ENCODE results near the gene TSPEAR. TPM values are rescaled to one million over a fixed set of nuclear protein-coding genes. Genes with fewer than 3 reads are reported as not detected.
"Not testable (repeated sequence)": the region's sequence is repeated elsewhere in the genome, so short reads cannot be mapped to it uniquely, and the experiment has no call there.

TSPEAR gene
- total RNA-seq, 2 donors from 2014 or later = 0.85 TPM; not detected in 1

DNA sequence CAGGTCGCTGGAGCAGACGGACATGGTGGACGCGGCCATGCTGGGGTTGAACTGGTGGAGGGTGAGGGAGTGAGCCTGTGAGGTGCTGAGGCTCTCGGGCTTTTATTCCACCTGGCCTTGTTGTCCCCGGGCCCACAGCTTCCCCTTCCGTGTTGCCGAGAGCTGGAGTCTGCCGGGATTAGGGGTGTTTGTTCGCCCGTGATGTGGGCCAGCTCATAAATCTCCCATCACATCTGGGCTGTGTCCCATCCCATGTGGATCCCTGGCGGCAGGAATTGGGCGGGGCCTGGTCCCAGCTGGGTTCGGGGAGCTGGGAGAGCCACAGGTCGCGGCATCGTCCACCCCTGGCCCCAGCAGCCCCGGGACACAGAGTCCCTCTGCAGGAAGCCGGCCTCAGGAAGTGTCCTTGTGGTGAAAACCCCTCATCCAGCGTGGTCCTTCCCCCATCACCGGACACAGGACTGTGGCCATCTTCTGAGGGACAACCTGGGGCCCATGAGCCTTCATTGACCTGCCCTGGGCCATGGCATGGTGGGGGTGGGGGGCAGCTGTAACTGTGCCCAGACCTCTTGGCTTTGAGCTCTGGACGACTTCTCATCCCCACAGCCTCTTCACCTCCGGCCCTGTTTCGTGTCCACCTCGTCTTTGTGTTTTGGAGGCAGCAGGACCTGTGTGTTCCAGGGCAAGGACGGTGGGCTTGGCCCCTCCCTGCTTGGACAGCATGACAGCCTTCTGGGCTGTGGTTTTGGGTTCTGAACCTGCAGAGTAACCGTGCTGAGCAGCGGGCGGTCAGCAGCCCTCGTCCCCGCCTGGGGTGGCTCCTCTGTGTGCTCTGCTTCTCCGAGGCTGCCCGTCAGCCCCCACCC is 118.7 kb downstream of the TSPEAR start, which contains the start of gene KRTAP10-6:
KRTAP10-6 (minus strand) TSS at position 60 of the 866 bp plus-strand sequence; CDS start at position 39, 21 bp downstream.
- intact Hi-C loops (cut with DNase I) = no loop called here
- WGBS = 59% methylated on average over 26 of the region's 33 CpGs

DNA sequence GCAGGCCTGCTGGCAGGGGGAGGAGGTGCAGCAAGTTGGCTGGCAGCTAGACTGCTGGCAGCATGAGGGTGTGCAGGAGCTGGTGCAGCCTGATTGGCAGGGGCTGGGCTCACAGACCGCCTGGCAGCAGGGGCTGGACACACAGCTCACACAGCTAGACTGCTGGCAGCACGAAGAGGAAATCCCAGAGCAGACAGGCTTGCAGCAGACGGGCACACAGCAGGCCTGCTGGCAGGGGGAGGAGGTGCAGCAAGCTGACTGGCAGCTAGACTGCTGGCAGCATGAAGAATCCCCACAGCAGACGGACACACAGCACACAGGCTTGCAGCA is 119.6 kb downstream of the TSPEAR start:
- H3K4me1 ChIP-seq (replicated peaks); intact Hi-C loops (cut with DNase I); H3K27me3 ChIP-seq (replicated peaks; ENCODE audit: insufficient read depth); H3K27ac ChIP-seq; H3K36me3 ChIP-seq; DNase-seq (ENCODE audit: low spot score); H3K4me3 ChIP-seq; H3K9me3 ChIP-seq: not testable (repeated sequence)
- 19% methylated on average over 3 of the region's 4 CpGs for WGBS

More for the DNA sequence above, 118.7 kb downstream of the TSPEAR start, which contains the start of gene KRTAP10-6:
- Histone ChIP-seq H3K4me1 (replicated peaks) (no peaks in the 10 kb centered on the region), H3K9me3 (no peaks in the 10 kb centered on the region), H3K27ac (no peak within 1 kb of the TSS), H3K36me3 (no peaks in the 10 kb centered on the region), H3K4me3 (no peak within 1 kb of the TSS), H3K27me3 (replicated peaks; ENCODE audit: insufficient read depth) (peaks cover 2% of the 10 kb centered on the region)
- TF ChIP-seq, protein P1, sequence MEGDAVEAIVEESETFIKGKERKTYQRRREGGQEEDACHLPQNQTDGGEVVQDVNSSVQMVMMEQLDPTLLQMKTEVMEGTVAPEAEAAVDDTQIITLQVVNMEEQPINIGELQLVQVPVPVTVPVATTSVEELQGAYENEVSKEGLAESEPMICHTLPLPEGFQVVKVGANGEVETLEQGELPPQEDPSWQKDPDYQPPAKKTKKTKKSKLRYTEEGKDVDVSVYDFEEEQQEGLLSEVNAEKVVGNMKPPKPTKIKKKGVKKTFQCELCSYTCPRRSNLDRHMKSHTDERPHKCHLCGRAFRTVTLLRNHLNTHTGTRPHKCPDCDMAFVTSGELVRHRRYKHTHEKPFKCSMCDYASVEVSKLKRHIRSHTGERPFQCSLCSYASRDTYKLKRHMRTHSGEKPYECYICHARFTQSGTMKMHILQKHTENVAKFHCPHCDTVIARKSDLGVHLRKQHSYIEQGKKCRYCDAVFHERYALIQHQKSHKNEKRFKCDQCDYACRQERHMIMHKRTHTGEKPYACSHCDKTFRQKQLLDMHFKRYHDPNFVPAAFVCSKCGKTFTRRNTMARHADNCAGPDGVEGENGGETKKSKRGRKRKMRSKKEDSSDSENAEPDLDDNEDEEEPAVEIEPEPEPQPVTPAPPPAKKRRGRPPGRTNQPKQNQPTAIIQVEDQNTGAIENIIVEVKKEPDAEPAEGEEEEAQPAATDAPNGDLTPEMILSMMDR (IDR thresholded peaks at IDR 0.05) = no peak
- DNase-seq (ENCODE audit: low spot score) = no peak

DNA sequence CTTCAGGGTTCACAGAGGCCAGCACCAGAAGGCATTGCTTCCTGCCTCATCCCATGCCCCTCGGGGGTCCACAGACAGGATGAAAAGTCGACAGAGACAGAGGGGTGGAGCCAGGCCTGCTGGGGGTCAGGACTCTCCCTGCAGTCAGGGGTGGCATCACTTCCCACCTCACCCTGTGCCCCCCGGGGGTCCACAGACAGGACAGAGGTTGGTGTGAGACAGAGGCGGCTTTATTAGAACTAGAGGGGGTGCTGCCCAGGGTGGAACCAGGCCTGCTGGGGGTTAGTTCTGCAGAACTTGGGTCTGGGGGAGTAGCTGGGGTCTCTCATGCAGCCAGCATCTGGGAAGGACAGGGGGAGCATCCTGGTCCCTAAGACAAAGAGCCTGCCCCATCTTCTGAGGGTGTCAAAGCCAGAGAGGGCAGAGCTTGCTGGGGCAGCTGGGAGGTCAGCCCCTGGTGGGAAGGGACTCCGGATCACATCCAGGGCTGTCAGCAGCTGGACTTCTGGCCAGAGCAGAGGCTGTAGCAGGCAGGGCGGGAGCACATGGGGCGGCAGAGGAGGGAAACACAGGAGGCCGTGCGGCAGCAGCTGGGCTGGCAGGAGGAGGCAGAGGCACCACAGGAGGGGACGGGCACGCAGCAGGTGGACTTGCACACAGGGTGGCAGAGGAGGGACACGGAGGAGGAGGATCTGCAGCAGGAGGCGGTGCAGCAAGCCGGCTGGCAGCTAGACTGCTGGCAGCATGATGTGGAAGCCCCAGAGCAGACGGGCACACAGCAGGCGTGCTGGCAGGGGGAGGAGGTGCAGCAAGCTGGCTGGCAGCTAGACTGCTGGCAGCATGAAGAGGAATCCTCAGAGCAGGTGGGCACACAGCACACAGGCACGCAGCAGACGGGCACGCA is 120.2 kb downstream of the TSPEAR start:
- H3K27me3 ChIP-seq (replicated peaks; ENCODE audit: insufficient read depth); H3K9me3 ChIP-seq; H3K4me3 ChIP-seq; H3K4me1 ChIP-seq (replicated peaks); DNase-seq (ENCODE audit: low spot score); H3K27ac ChIP-seq; H3K36me3 ChIP-seq; intact Hi-C loops (cut with DNase I): not testable (repeated sequence)
- 59% methylated on average over 16 of the region's 19 CpGs for WGBS

DNA sequence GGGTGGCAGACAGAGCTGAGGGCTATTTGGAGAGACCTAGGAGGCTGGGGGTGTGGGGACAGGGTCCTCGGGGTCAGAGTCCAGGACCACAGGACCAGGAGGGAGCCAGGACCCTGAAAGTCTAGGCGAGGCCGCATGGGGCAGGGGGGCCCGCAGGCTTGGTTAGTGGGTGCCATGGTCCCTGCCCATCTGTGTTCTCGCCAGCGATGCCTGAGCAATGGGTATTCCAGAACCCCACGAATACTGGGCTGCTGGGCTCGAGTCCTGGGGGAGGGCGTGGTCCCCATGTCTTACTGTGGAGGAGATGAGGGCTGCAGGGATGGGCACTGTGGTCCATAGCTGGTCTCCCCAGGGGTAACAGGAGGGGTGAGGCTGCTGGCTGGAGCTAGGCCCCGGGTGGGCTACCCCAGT is 121.1 kb downstream of the TSPEAR start:
- Histone ChIP-seq H3K36me3 (no peaks in the 10 kb centered on the region), H3K4me1 (replicated peaks) (no peaks in the 10 kb centered on the region), H3K4me3 (no peak overlapping the region), H3K27ac (no peak overlapping the region), H3K9me3 (no peaks in the 10 kb centered on the region), H3K27me3 (replicated peaks; ENCODE audit: insufficient read depth) (no peaks in the 10 kb centered on the region)
- WGBS = 90% methylated on average over 9 of the region's 10 CpGs
- TF ChIP-seq, protein P1 (IDR thresholded peaks at IDR 0.05) = no peak
- TF ChIP-seq POLR2AphosphoS5 (IDR thresholded peaks at IDR 0.05) (no peak), POLR2A (IDR thresholded peaks at IDR 0.05) (no peak)
- DNase-seq (ENCODE audit: low spot score) = no peak
- intact Hi-C loops (cut with DNase I) = no loop called here

DNA sequence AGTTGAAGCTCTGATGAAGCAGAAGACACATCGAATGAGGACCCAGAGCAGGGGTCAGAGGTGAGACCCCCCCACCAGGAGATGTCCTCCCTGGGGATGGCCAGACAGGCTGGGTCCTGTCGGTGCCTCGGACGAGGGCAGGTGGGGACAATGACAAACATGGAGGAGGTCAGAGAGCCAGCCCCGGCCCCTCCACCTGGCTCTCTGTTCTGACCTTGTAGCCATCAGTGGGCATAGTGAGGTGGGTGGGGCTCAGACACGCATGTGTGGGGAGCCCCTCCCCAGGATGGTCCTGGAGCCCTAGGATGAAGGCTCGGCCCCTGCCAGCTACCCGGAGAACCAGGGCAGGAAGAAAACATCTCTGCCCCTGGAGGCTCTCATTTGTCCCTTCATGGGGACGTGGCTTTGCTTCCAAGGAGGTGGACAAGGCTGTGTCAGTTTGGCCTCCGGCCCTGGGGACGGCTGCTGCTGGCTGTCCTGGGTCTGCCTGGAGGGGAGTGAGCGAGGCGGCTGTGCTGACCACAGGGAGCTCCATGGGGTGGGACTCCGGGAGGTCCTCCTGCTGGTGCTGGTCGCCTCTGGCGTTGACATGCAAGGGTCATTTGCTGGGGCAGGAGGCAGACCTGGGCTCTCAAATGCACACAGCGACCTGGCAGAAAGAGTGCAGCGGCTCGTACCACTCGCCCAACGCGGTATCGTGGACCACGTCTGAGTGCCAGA is 121.6 kb downstream of the TSPEAR start:
- intact Hi-C loops (cut with DNase I) = no loop called here
- WGBS = 84% methylated on average over 24 of the region's 24 CpGs

More for the DNA sequence above, 121.6 kb downstream of the TSPEAR start:
- no peaks in the 10 kb centered on the region for H3K27me3 ChIP-seq (replicated peaks; ENCODE audit: insufficient read depth)
- no peak overlapping the region for H3K27ac ChIP-seq
- H3K36me3 ChIP-seq = no peaks in the 10 kb centered on the region
- TF ChIP-seq, protein P1 (IDR thresholded peaks at IDR 0.05) = no peak
- no peak for TF ChIP-seq POLR2AphosphoS5 (IDR thresholded peaks at IDR 0.05)
- no peak for TF ChIP-seq POLR2A (IDR thresholded peaks at IDR 0.05)
- no peaks in the 10 kb centered on the region for H3K9me3 ChIP-seq
- no peaks in the 10 kb centered on the region for H3K4me1 ChIP-seq (replicated peaks)
- no peak overlapping the region for H3K4me3 ChIP-seq
- no peak for DNase-seq (ENCODE audit: low spot score)

All from prostate gland (tissue), 2 donors.